HepG2 (cell line): ENCODE measurements around the gene CBX7. TPM values are rescaled to one million over a fixed set of nuclear protein-coding genes. Genes with fewer than 3 reads are reported as not detected.

ENCODE experiments used
- ATAC-seq: fragments of 200-7000 bp; cut with Tn5 transposase; 3 replicates; pipeline ENCODE4 v1.9.1; 2020; ENCODE audit warnings: mild to moderate bottlenecking, moderate library complexity
- BruUV-seq: library from RNA; stranded (reverse); fragments of 400-500 nt; replicated peaks from 2 replicates; lab custom pipeline; 2021; lab: Mats Ljungman, UMichigan
- CTCF ChIA-PET: fragments of 300-600 bp; formaldehyde crosslinking; extraction: SDS; loops from one replicate; lab custom pipeline; 2021; ENCODE audit warnings: low total read pairs, inconsistent platforms, low intra/inter-chr PET ratio; lab: Yijun Ruan, JAX
- POLR2A ChIA-PET: fragments of 350-600 bp; sonication (Branson Sonifier 250); formaldehyde crosslinking; loops from one replicate; lab custom pipeline; 2020; ENCODE audit warnings: antibody characterized with exemption, inconsistent platforms; lab: Yijun Ruan, JAX
- DNase-seq: peaks from one replicate; pipeline ENCODE4 v3.0.0-alpha.2; 2015; ENCODE audit warnings: low spot score
- FAIRE-seq: peaks from 3 replicates; lab custom pipeline; 2011; peaks lifted over from hg19 to GRCh38; lab: Jason Lieb, UNC
- H2AFZ ChIP-seq: one replicate; pipeline ENCODE4 v1.6.1; 2011; ENCODE audit warnings: low read length, inconsistent platforms
- H3K27ac ChIP-seq: fragments of 300-600 bp; 3 replicates; pipeline ENCODE4 v1.8.0; 2011; ENCODE audit warnings: mixed run types, mild to moderate bottlenecking, mixed read lengths, low read length, inconsistent platforms; ENCODE audit not compliant: insufficient read depth; ENCODE audit errors: extremely low read length
- H3K27me3 ChIP-seq, 2 experiments: fragments of 200-600 bp in 1 of 2; 2 replicates in 1 of 2; 3 replicates in 1 of 2; pipeline versions ENCODE4 v1.6.0 to v1.8.0; 2011; ENCODE audit warnings: low read length in 2 of 2, mild to moderate bottlenecking in 2 of 2, moderate library complexity in 2 of 2, inconsistent platforms in 1 of 2; ENCODE audit not compliant: insufficient read depth in 2 of 2, control insufficient read depth in 1 of 2
- H3K36me3 ChIP-seq, 2 experiments: fragments of 200-600 bp in 1 of 2; replicated peaks in 1 of 2; 2 replicates in 1 of 2; 3 replicates in 1 of 2; pipeline versions ENCODE4 v1.5.1 to v1.8.0; 2011; ENCODE audit warnings: low read length in 2 of 2, inconsistent platforms in 1 of 2; ENCODE audit not compliant: insufficient read depth in 2 of 2, control insufficient read depth in 1 of 2
- H3K4me1 ChIP-seq: 2 replicates; pipeline ENCODE4 v1.5.1; 2012; ENCODE audit warnings: low read length, inconsistent platforms; ENCODE audit not compliant: insufficient read depth
- H3K4me2 ChIP-seq: 2 replicates; pipeline ENCODE4 v1.6.0; 2011; ENCODE audit warnings: low read depth, low read length, inconsistent platforms
- H3K4me3 ChIP-seq, 3 experiments: fragments of 200-600 bp in 1 of 3; sonication (generic), shearing (Covaris generic) in 1 of 3; replicated peaks in 1 of 3; 2 replicates each; pipeline ENCODE4 v1.5.1; 2011 to 2016; ENCODE audit warnings: low read length in 3 of 3, inconsistent platforms in 2 of 3, low read depth in 2 of 3, mild to moderate bottlenecking in 2 of 3, control low read depth in 1 of 3, mixed read lengths in 1 of 3; ENCODE audit not compliant: insufficient read depth in 1 of 3
- H3K79me2 ChIP-seq: one replicate; pipeline ENCODE4 v1.6.1; 2011; ENCODE audit warnings: low read length, inconsistent platforms; ENCODE audit not compliant: insufficient read depth
- H3K9ac ChIP-seq: 2 replicates; pipeline ENCODE4 v1.6.0; 2011; ENCODE audit warnings: mild to moderate bottlenecking, low read depth, low read length, inconsistent platforms; ENCODE audit not compliant: insufficient read depth
- H3K9me3 ChIP-seq: 2 replicates; pipeline ENCODE4 v1.5.1; 2012; ENCODE audit warnings: mild to moderate bottlenecking, low read length
- H4K20me1 ChIP-seq: 2 replicates; pipeline ENCODE4 v1.6.0; 2011; ENCODE audit warnings: inconsistent platforms, mild to moderate bottlenecking, low read length, moderate library complexity; ENCODE audit not compliant: insufficient read depth
- GPN1 ChIP-seq: sonication (generic); formaldehyde crosslinking; IDR thresholded peaks from 2 replicates; pipeline ENCODE4 v1.5.1; 2020; ENCODE audit warnings: missing genetic modification reagents, borderline replicate concordance
- HMG20B ChIP-seq: conservative IDR thresholded peaks from 2 replicates; pipeline ENCODE4 v1.6.1; 2016; ENCODE audit warnings: missing genetic modification reagents, missing compliant biosample characterization
- HNRNPK ChIP-seq: fragments of 200-400 bp; formaldehyde crosslinking; IDR thresholded peaks from 2 replicates; pipeline ENCODE4 v1.6.1; 2018; ENCODE audit warnings: low read length, low read depth, moderate library complexity, mild to moderate bottlenecking; ENCODE audit not compliant: poor library complexity, severe bottlenecking
- RXRB ChIP-seq: IDR thresholded peaks from 2 replicates; pipeline ENCODE4 v1.6.1; 2016; ENCODE audit warnings: borderline replicate concordance, missing genetic modification reagents, missing compliant biosample characterization
- ZC3H4 ChIP-seq: sonication (generic); formaldehyde crosslinking; IDR thresholded peaks from 2 replicates; pipeline ENCODE4 v1.4.0; 2020; ENCODE audit warnings: missing genetic modification reagents, borderline replicate concordance
- ZMYM3 ChIP-seq: sonication (generic); formaldehyde crosslinking; IDR thresholded peaks from 2 replicates; pipeline ENCODE4 v1.5.1; 2020; ENCODE audit warnings: mild to moderate bottlenecking, missing genetic modification reagents
- ZNF263 ChIP-seq: sonication (generic); formaldehyde crosslinking; IDR thresholded peaks from 2 replicates; pipeline ENCODE4 v1.4.0; 2020; ENCODE audit warnings: missing genetic modification reagents
- ZNF367 ChIP-seq: sonication (generic); formaldehyde crosslinking; IDR thresholded peaks from 2 replicates; pipeline ENCODE4 v1.4.0; 2020; ENCODE audit warnings: missing genetic modification reagents, borderline replicate concordance
- ZNF549 ChIP-seq: sonication (generic); formaldehyde crosslinking; IDR thresholded peaks from 2 replicates; pipeline ENCODE4 v1.5.0; 2020; ENCODE audit warnings: missing genetic modification reagents
- ZNF768 ChIP-seq: sonication (generic); formaldehyde crosslinking; IDR thresholded peaks from 2 replicates; pipeline ENCODE4 v1.4.0; 2020; ENCODE audit warnings: missing genetic modification reagents
- ZNF883 ChIP-seq: sonication (generic); formaldehyde crosslinking; IDR thresholded peaks from 2 replicates; pipeline ENCODE4 v1.5.1; 2020; ENCODE audit warnings: mild to moderate bottlenecking, missing genetic modification reagents; ENCODE audit errors: not compliant biosample characterization
- WGBS: methylation state at CpG from one replicate; pipeline ENCODE4 v1.1.6; 2017; ENCODE audit warnings: low lambda C conversion rate; 5-methylcytosine and 5-hydroxymethylcytosine counted together
- in situ Hi-C: cut with HindIII; loops from 2 replicates; pipeline ENCODE4 v1.10.0; 2017; ENCODE audit warnings: low pct_unique_long_range_greater_than_20kb; ENCODE audit not compliant: extremely low pct_ligation_motif_present
- intact Hi-C: fragments of 100-400 bp; cut with micrococcal nuclease; formaldehyde crosslinking; loops from one replicate; pipeline ENCODE4 v1.10.0; 2022; ENCODE audit not compliant: unreplicated experiment
- polyA plus RNA-seq, 8 experiments: library from polyadenylated mRNA; depleted of rRNA in 3 of 8; stranded (reverse) in 7 of 8; unstranded in 1 of 8; fragments of >200 nt; fragmentation: Illumina TruSeq in 4 of 8; extraction: Trizol in 4 of 8; gene quantifications; 2 replicates each; pipeline versions ENCODE4 v1.2.1 to v1.2.3, GENCODE V29; 2011 to 2016; ENCODE audit warnings: low read depth in 4 of 8, missing spikeins in 1 of 8, mixed read lengths in 1 of 8; ENCODE audit not compliant: insufficient read depth in 1 of 8
- total RNA-seq, 5 experiments: library from RNA; depleted of rRNA; stranded (reverse); fragments of >200 nt; fragmentation: Illumina TruSeq; extraction: Trizol; gene quantifications; 2 replicates each; pipeline ENCODE4 v1.2.3, GENCODE V29; 2016; ENCODE audit warnings: low read depth in 1 of 5
- TF ChIP-seq, protein P1 (sequence below): sonication (generic); formaldehyde crosslinking; IDR thresholded peaks from 2 replicates; pipeline ENCODE4 v1.4.0; 2020; ENCODE audit warnings: missing genetic modification reagents

Gene CBX7
- total and polyA plus RNA-seq, 2 of the 13 experiments (the other 11 are each of a cell fraction or from before 2014, with no cell fraction given) = 0.35 to 4.9 TPM

DNA sequence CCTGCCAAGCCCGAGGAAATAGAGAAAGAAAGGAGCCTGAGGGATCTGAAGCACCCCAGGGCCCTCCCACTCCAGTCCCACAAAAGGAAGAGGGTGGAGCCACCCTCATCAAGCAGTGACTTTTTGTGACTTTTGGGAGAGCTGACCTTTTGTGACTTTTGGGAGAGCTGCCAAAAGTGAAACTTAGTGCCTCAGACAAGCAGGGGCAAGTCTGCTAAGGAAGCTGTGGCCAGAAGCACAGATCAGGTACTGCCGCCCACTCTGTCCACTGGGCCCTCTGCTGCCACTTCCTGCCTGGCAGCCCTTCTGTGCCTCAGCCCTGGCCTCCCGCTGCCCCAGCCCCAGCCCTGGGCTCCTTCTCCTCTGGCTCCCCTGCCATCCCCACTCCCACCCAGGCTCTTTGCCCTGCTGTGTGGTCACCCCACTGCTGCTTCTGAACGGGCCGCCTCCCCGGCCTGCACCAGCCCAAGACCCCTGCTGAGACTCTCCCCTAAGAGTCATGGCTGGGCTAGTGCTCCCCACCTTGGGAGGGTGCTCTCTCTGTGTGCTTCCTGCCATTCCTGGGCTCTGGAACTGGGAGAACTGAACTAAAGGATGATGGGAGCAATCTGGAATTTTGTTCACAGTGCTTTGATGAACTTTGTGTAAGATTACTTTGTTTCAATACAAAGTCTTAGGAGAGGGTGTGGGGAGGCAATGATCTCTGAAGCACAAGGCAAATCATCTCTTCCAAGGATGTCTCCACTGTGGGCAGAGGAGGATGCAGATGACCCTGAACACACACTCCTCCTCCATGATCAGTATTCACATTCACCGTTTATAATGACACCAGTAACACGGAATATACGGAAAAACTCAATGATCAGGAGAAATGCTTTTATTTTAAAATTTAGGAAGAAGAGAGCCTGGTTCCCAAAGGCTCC lies 55.1 kb downstream of the CBX7 start, which contains the start of gene APOBEC3H:
APOBEC3H (plus strand) TSS at position 147 of the 923 bp plus-strand sequence. CDS start 3,035 bp downstream, outside the sequence.
- no peaks in the 10 kb centered on the region for H3K9me3 ChIP-seq
- CTCF ChIA-PET = no interaction called here
- intact Hi-C loops = no loop called here
- H2AFZ ChIP-seq = no peak within 1 kb of the TSS
- no TSS peak for BruUV-seq
- no peak within 1 kb of the TSS for H3K9ac ChIP-seq
- peaks cover 0 to 14% of the 10 kb centered on the region in 2 experiments; a peak in 2 of 5 replicates for H3K27me3 ChIP-seq
- 64% methylated on average over 8 of the region's 9 CpGs for WGBS
- no peak for DNase-seq
- H3K27ac ChIP-seq = no peak within 1 kb of the TSS
- H3K36me3 ChIP-seq = no peaks in the 10 kb centered on the region
- TF ChIP-seq HMG20B (CRISPR knock-in tag) (no peak), ZNF263 (CRISPR knock-in tag) (peak; percentile 92)
- H3K4me1 ChIP-seq = peaks cover 20% of the 10 kb centered on the region
- ATAC-seq = peak; percentile 48
- in situ Hi-C loops = no loop called here
- no peaks in the 10 kb centered on the region for H4K20me1 ChIP-seq
- peak within 1 kb of the TSS; percentile 24 for H3K4me2 ChIP-seq
- FAIRE-seq = no peak
- peak within 1 kb of the TSS in 1 of 3 experiments; percentile 12; a peak in 1 of 6 replicates for H3K4me3 ChIP-seq
- POLR2A ChIA-PET = no interaction called here
- H3K79me2 ChIP-seq = no peaks in the 10 kb centered on the region

DNA sequence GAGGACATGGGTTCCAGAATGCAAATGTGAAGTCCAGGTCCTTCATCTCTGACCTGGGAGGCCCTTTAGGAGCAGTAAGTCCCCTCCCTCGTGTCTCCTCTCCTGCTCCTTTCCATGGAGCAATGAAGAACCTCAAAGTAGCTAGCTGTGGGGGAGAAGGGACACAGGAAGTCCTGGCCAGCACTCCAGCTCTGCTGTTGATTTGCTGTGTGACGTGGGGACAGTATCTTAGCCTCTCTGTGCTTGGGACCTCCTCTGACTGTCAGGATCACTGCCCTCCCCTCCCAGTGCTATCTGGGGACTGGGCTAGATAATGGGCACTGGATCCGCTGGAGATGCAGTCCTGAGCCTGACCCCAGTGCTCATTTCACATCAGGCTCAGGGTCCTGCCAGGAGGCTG lies 56.5 kb downstream of the CBX7 start:
- Histone ChIP-seq H3K4me3 (no peak overlapping the region), H4K20me1 (no peaks in the 10 kb centered on the region), H2AFZ (no peak overlapping the region), H3K27me3 (peaks cover 5 to 28% of the 10 kb centered on the region in 2 experiments; a peak in 3 of 5 replicates), H3K36me3 (no peaks in the 10 kb centered on the region), H3K9ac (no peak overlapping the region), H3K4me1 (peaks cover 20% of the 10 kb centered on the region), H3K79me2 (no peaks in the 10 kb centered on the region), H3K27ac (no peak overlapping the region), H3K9me3 (no peaks in the 10 kb centered on the region), H3K4me2 (no peak overlapping the region)
- ATAC-seq (no peak), DNase-seq (no peak), FAIRE-seq (no peak)
- WGBS = 39% methylated on average over 3 of the region's 3 CpGs
- no TSS peak for BruUV-seq
- ChIA-PET CTCF (no interaction called here), POLR2A (no interaction called here)
- intact Hi-C loops (no loop called here), in situ Hi-C loops (no loop called here)
- TF ChIP-seq ZNF367 (CRISPR knock-in tag) = no peak
- TF ChIP-seq RXRB (CRISPR knock-in tag) = no peak
- TF ChIP-seq ZMYM3 (CRISPR knock-in tag) = peak; percentile 54; the same call in 1 of the 2 replicates
- TF ChIP-seq GPN1 (CRISPR knock-in tag) = no peak
- no peak for TF ChIP-seq ZC3H4 (CRISPR knock-in tag)
- TF ChIP-seq, protein P1, sequence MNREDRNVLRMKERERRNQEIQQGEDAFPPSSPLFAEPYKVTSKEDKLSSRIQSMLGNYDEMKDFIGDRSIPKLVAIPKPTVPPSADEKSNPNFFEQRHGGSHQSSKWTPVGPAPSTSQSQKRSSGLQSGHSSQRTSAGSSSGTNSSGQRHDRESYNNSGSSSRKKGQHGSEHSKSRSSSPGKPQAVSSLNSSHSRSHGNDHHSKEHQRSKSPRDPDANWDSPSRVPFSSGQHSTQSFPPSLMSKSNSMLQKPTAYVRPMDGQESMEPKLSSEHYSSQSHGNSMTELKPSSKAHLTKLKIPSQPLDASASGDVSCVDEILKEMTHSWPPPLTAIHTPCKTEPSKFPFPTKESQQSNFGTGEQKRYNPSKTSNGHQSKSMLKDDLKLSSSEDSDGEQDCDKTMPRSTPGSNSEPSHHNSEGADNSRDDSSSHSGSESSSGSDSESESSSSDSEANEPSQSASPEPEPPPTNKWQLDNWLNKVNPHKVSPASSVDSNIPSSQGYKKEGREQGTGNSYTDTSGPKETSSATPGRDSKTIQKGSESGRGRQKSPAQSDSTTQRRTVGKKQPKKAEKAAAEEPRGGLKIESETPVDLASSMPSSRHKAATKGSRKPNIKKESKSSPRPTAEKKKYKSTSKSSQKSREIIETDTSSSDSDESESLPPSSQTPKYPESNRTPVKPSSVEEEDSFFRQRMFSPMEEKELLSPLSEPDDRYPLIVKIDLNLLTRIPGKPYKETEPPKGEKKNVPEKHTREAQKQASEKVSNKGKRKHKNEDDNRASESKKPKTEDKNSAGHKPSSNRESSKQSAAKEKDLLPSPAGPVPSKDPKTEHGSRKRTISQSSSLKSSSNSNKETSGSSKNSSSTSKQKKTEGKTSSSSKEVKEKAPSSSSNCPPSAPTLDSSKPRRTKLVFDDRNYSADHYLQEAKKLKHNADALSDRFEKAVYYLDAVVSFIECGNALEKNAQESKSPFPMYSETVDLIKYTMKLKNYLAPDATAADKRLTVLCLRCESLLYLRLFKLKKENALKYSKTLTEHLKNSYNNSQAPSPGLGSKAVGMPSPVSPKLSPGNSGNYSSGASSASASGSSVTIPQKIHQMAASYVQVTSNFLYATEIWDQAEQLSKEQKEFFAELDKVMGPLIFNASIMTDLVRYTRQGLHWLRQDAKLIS = no peak
- no peak for TF ChIP-seq HNRNPK
- no peak for TF ChIP-seq ZNF883
- TF ChIP-seq ZNF549 (CRISPR knock-in tag) = no peak
- TF ChIP-seq ZNF768 = peak; percentile 98
